Measurements from ENCODE around the gene RIBC2. TPM values are rescaled to one million over a fixed set of nuclear protein-coding genes. Genes with fewer than 3 reads are reported as not detected.
"Not testable (repeated sequence)": the region's sequence is repeated elsewhere in the genome, so short reads cannot be mapped to it uniquely, and the experiment has no call there.

Gene RIBC2
- polyA plus RNA-seq, 3 donors: 7.0 to 8.8 (median 8.0) TPM

GRCh38 chr22:45446216-45446615 lies 32.7 kb downstream of the RIBC2 start:
- no peak for DNase-seq

- DNase-seq: not testable (repeated sequence)
Observed at GRCh38 chr22:45447596-45447995, 34.1 kb downstream of the RIBC2 start.

GRCh38 chr22:45448431-45448830 lies 34.9 kb downstream of the RIBC2 start:
- no peak for DNase-seq

GRCh38 chr22:45449442-45449841 lies 35.9 kb downstream of the RIBC2 start:
- not testable (repeated sequence) for DNase-seq

GRCh38 chr22:45450101-45450785 lies 36.8 kb downstream of the RIBC2 start:
- DNase-seq: no peak

GRCh38 chr22:45450921-45451651 lies 37.6 kb downstream of the RIBC2 start:
- peak; percentile 58 for DNase-seq

- no peak for DNase-seq
Observed at GRCh38 chr22:45451972-45452371, 38.5 kb downstream of the RIBC2 start.

- DNase-seq: no peak
Observed at GRCh38 chr22:45452565-45453379, 39.3 kb downstream of the RIBC2 start.

- no peak for DNase-seq
Observed at GRCh38 chr22:45453764-45454163, 40.3 kb downstream of the RIBC2 start.

- DNase-seq: no peak
Observed at GRCh38 chr22:45454275-45454674, 40.8 kb downstream of the RIBC2 start.

- no peak for DNase-seq
Observed at GRCh38 chr22:45455212-45455611, 41.7 kb downstream of the RIBC2 start.

GRCh38 chr22:45455621-45456020 lies 42.1 kb downstream of the RIBC2 start:
- no peak for DNase-seq

GRCh38 chr22:45456811-45457210 lies 43.3 kb downstream of the RIBC2 start:
- DNase-seq: no peak

GRCh38 chr22:45458532-45458931 lies 45.0 kb downstream of the RIBC2 start:
- DNase-seq: no peak

GRCh38 chr22:45459235-45459634 lies 45.7 kb downstream of the RIBC2 start:
- DNase-seq: no peak

- peak; percentile 89 for DNase-seq
Observed at GRCh38 chr22:45460288-45461109, 47.0 kb downstream of the RIBC2 start.

GRCh38 chr22:45462034-45462655 lies 48.7 kb downstream of the RIBC2 start:
- no peak for DNase-seq

GRCh38 chr22:45463691-45464090 lies 50.2 kb downstream of the RIBC2 start:
- not testable (repeated sequence) for DNase-seq

- DNase-seq: no peak
Observed at GRCh38 chr22:45465633-45466032, 52.1 kb downstream of the RIBC2 start.

- DNase-seq: no peak
Observed at GRCh38 chr22:45468872-45469271, 55.4 kb downstream of the RIBC2 start.

All from renal pelvis (tissue), 4 donors.